ENCODE measurements around the gene EDRF1.

Gene EDRF1

DNA sequence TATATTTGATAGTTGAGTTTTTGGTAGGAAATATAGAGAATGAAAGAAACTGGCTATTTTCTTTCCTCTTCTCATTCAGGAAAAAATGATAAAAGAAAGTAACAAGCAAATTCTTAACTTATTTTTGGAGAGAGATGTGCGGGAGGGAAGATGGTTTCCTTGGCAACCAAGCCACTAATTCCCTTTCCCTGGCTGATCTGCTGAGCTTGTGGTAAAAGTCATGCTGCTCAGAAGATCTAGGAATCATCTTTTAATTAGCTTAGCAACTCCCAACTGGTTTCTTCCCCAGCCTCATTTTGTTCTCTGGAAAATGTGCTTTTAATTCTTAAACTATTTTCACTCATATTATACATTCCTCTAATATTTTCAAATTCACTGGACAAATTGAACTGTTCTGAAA, 91.7 kb downstream of the EDRF1 start:
- Histone ChIP-seq H3K4me3 (ENCODE audit: low read depth, low read length) (no peak overlapping the region), H3K27me3 (replicated peaks) (no peaks in the 10 kb centered on the region), H3K27ac (no peak overlapping the region), H3K36me3 (replicated peaks) (peaks cover 13% of the 10 kb centered on the region)
- TF ChIP-seq, protein P1, sequence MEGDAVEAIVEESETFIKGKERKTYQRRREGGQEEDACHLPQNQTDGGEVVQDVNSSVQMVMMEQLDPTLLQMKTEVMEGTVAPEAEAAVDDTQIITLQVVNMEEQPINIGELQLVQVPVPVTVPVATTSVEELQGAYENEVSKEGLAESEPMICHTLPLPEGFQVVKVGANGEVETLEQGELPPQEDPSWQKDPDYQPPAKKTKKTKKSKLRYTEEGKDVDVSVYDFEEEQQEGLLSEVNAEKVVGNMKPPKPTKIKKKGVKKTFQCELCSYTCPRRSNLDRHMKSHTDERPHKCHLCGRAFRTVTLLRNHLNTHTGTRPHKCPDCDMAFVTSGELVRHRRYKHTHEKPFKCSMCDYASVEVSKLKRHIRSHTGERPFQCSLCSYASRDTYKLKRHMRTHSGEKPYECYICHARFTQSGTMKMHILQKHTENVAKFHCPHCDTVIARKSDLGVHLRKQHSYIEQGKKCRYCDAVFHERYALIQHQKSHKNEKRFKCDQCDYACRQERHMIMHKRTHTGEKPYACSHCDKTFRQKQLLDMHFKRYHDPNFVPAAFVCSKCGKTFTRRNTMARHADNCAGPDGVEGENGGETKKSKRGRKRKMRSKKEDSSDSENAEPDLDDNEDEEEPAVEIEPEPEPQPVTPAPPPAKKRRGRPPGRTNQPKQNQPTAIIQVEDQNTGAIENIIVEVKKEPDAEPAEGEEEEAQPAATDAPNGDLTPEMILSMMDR (IDR thresholded peaks at IDR 0.05; ENCODE audit: low read depth, low read length, missing control alignments), result no peak
- no peak for DNase-seq
- in situ Hi-C loops (cut with HindIII; ENCODE audit: low pct_ligation_motif_present, low sequenced_read_pairs), result no loop called here

GRCh38 chr10:125812128-125812750, 92.7 kb downstream of the EDRF1 start:
- no peak overlapping the region for H3K27ac ChIP-seq
- peak; percentile 9 for DNase-seq
- no peaks in the 10 kb centered on the region for H3K27me3 ChIP-seq (replicated peaks)
- in situ Hi-C loops (cut with HindIII; ENCODE audit: low pct_ligation_motif_present, low sequenced_read_pairs), result no loop called here
- H3K36me3 ChIP-seq (replicated peaks), result peaks cover 13% of the 10 kb centered on the region
- TF ChIP-seq, protein P1 (IDR thresholded peaks at IDR 0.05; ENCODE audit: low read depth, low read length, missing control alignments), result no peak
- H3K4me3 ChIP-seq (ENCODE audit: low read depth, low read length), result no peak overlapping the region
